GM12891 (cell line): ENCODE data around the gene EPB41L2.
"Not testable (repeated sequence)": the region's sequence is repeated elsewhere in the genome, so short reads cannot be mapped to it uniquely, and the experiment has no call there.

ENCODE experiments used
- DNase-seq: peaks from one replicate; pipeline ENCODE4 v3.0.0; 2011; ENCODE audit warnings: low spot score; ENCODE audit not compliant: insufficient read length
- FAIRE-seq: peaks from 2 replicates; lab custom pipeline; 2011; peaks lifted over from hg19 to GRCh38; lab: Jason Lieb, UNC
- PAX5 ChIP-seq: IDR thresholded peaks from 2 replicates; pipeline ENCODE4 v1.6.1; 2011; ENCODE audit warnings: low read length, moderate library complexity, mild to moderate bottlenecking; ENCODE audit not compliant: insufficient read depth, severe bottlenecking
- POLR2A ChIP-seq: IDR thresholded peaks from 2 replicates; pipeline ENCODE4 v1.6.1; 2011; ENCODE audit warnings: low read depth, low read length, control low read depth
- POLR2AphosphoS5 ChIP-seq: IDR thresholded peaks from 2 replicates; pipeline ENCODE4 v1.6.1; 2011; ENCODE audit warnings: low read depth, low read length, control low read depth
- POU2F2 ChIP-seq: IDR thresholded peaks from 2 replicates; pipeline ENCODE4 v1.6.1; 2011; ENCODE audit warnings: low read depth, mild to moderate bottlenecking, control low read depth, low read length, moderate library complexity
- SPI1 ChIP-seq: IDR thresholded peaks from 2 replicates; pipeline ENCODE4 v1.6.1; 2011; ENCODE audit warnings: low read depth, low read length, control low read depth
- TAF1 ChIP-seq: IDR thresholded peaks from 2 replicates; pipeline ENCODE4 v1.6.1; 2011; ENCODE audit warnings: low read depth, low read length, control low read depth

The EPB41L2 gene

GRCh38 chr6:131014080-131014776 is 48.8 kb downstream of the EPB41L2 start:
- TF ChIP-seq TAF1 = no peak
- no peak for TF ChIP-seq POLR2A
- TF ChIP-seq PAX5 = no peak
- TF ChIP-seq SPI1 = no peak
- no peak for TF ChIP-seq POU2F2
- no peak for TF ChIP-seq POLR2AphosphoS5
- DNase-seq (no peak), FAIRE-seq (no peak)

GRCh38 chr6:131013495-131013894 is 49.5 kb downstream of the EPB41L2 start:
- DNase-seq = no peak
- TF ChIP-seq POLR2AphosphoS5 (no peak), TAF1 (no peak), POU2F2 (no peak), SPI1 (no peak), POLR2A (no peak), PAX5 (no peak)
- no peak for FAIRE-seq

- FAIRE-seq (no peak), DNase-seq (no peak)
- TF ChIP-seq TAF1 = no peak
- no peak for TF ChIP-seq POU2F2
- TF ChIP-seq SPI1 = no peak
- TF ChIP-seq PAX5 = no peak
- no peak for TF ChIP-seq POLR2AphosphoS5
- no peak for TF ChIP-seq POLR2A
Observed at GRCh38 chr6:131009790-131010189, 53.3 kb downstream of the EPB41L2 start.

GRCh38 chr6:131008965-131009364 is 54.1 kb downstream of the EPB41L2 start:
- FAIRE-seq, DNase-seq: not testable (repeated sequence)

GRCh38 chr6:131007964-131008363 is 55.1 kb downstream of the EPB41L2 start:
- not testable (repeated sequence) for DNase-seq, FAIRE-seq

- FAIRE-seq (no peak), DNase-seq (no peak)
- no peak for TF ChIP-seq POU2F2
- TF ChIP-seq SPI1 = no peak
- no peak for TF ChIP-seq PAX5
- TF ChIP-seq TAF1 = no peak
- TF ChIP-seq POLR2AphosphoS5 = no peak
- TF ChIP-seq POLR2A = no peak
Observed at GRCh38 chr6:131007286-131007685, 55.8 kb downstream of the EPB41L2 start.

GRCh38 chr6:131005439-131006016 is 57.5 kb downstream of the EPB41L2 start:
- FAIRE-seq (no peak), DNase-seq (no peak)
- TF ChIP-seq TAF1 = no peak
- TF ChIP-seq PAX5 = no peak
- TF ChIP-seq POLR2A = no peak
- no peak for TF ChIP-seq SPI1
- no peak for TF ChIP-seq POLR2AphosphoS5
- TF ChIP-seq POU2F2 = no peak

GRCh38 chr6:131004936-131005335 is 58.1 kb downstream of the EPB41L2 start:
- no peak for FAIRE-seq

GRCh38 chr6:131004387-131004755 is 58.7 kb downstream of the EPB41L2 start:
- FAIRE-seq (no peak), DNase-seq (no peak)
- TF ChIP-seq POLR2AphosphoS5 (no peak), SPI1 (no peak), PAX5 (no peak), POLR2A (no peak), POU2F2 (no peak), TAF1 (no peak)

More at GRCh38 chr6:131004936-131005335, 58.1 kb downstream of the EPB41L2 start:
- TF ChIP-seq PAX5 (no peak), TAF1 (no peak), POLR2AphosphoS5 (no peak), POLR2A (no peak), SPI1 (no peak), POU2F2 (no peak)
- DNase-seq = no peak

GRCh38 chr6:131003488-131004386 is 59.3 kb downstream of the EPB41L2 start:
- DNase-seq = no peak
- no peak for FAIRE-seq

More at GRCh38 chr6:131003488-131004386, 59.3 kb downstream of the EPB41L2 start:
- TF ChIP-seq SPI1 = no peak
- TF ChIP-seq PAX5 = no peak
- TF ChIP-seq POU2F2 = no peak
- no peak for TF ChIP-seq POLR2AphosphoS5
- TF ChIP-seq TAF1 = no peak
- TF ChIP-seq POLR2A = no peak
